OCI-LY1 (cell line): ENCODE results near the gene PKMYT1.

ENCODE experiments used
- H2AFZ ChIP-seq: fragments of 200-600 bp; sonication (generic), shearing (Covaris generic); 2 replicates; pipeline ENCODE4 v1.6.0; 2014; ENCODE audit warnings: antibody characterized with exemption, mild to moderate bottlenecking, low read length
- H3F3A ChIP-seq: fragments of 200-600 bp; sonication (generic), shearing (Covaris generic); 2 replicates; pipeline ENCODE4 v1.6.0; 2014; ENCODE audit warnings: mild to moderate bottlenecking, antibody characterized with exemption, low read length, moderate library complexity; ENCODE audit not compliant: insufficient read depth
- H3K27ac ChIP-seq: fragments of 200-600 bp; sonication (generic); 2 replicates; pipeline ENCODE4 v1.5.1; 2014; ENCODE audit warnings: low read length, mixed run types, mild to moderate bottlenecking, low read depth; ENCODE audit not compliant: poor library complexity, severe bottlenecking
- H3K27me3 ChIP-seq: fragments of 200-600 bp; sonication (generic); 2 replicates; pipeline ENCODE4 v1.6.0; 2014; ENCODE audit warnings: antibody characterized with exemption, mild to moderate bottlenecking, low read length, moderate library complexity; ENCODE audit not compliant: insufficient read depth
- H3K36me3 ChIP-seq: fragments of 200-600 bp; sonication (generic); 2 replicates; pipeline ENCODE4 v1.6.1; 2014; ENCODE audit warnings: mild to moderate bottlenecking, antibody characterized with exemption, low read length, moderate library complexity, mixed read lengths; ENCODE audit not compliant: insufficient read depth
- H3K4me1 ChIP-seq: fragments of 200-600 bp; sonication (generic); 2 replicates; pipeline ENCODE4 v1.5.1; 2014; ENCODE audit warnings: mild to moderate bottlenecking, low read length, moderate library complexity; ENCODE audit not compliant: insufficient read depth, severe bottlenecking
- H3K4me2 ChIP-seq: fragments of 200-600 bp; sonication (generic), shearing (Covaris generic); 2 replicates; pipeline ENCODE4 v1.6.1; 2014; ENCODE audit warnings: low read length
- H3K4me3 ChIP-seq: fragments of 200-600 bp; sonication (generic); 2 replicates; pipeline ENCODE4 v1.5.1; 2014; ENCODE audit warnings: low read length, low read depth, mild to moderate bottlenecking, mixed read lengths; ENCODE audit not compliant: poor library complexity, severe bottlenecking
- H3K79me2 ChIP-seq: fragments of 200-600 bp; shearing (Covaris generic); 2 replicates; pipeline ENCODE4 v1.6.1; 2016; ENCODE audit warnings: mixed run types, low read length, mixed read lengths; ENCODE audit not compliant: insufficient read depth
- H3K9ac ChIP-seq: fragments of 200-600 bp; sonication (generic), shearing (Covaris generic); 2 replicates; pipeline ENCODE4 v1.6.1; 2014; ENCODE audit warnings: mild to moderate bottlenecking, low read length, mixed read lengths
- H3K9me2 ChIP-seq: fragments of 200-600 bp; sonication (generic), shearing (Covaris generic); 2 replicates; pipeline ENCODE4 v1.6.1; 2014; ENCODE audit warnings: low read depth, mild to moderate bottlenecking, low read length, mixed read lengths
- H3K9me3 ChIP-seq: fragments of 200-600 bp; shearing (Covaris generic); 2 replicates; pipeline ENCODE4 v1.6.1; 2014; ENCODE audit warnings: low read length, mixed read lengths
- H4K20me1 ChIP-seq: fragments of 200-600 bp; sonication (generic), shearing (Covaris generic); 2 replicates; pipeline ENCODE4 v1.6.0; 2016; ENCODE audit warnings: mild to moderate bottlenecking, low read length; ENCODE audit not compliant: insufficient read depth
- EZH2 ChIP-seq: fragments of 200-600 bp; sonication (generic), shearing (Covaris generic); IDR thresholded peaks from 2 replicates; pipeline ENCODE4 v1.8.0; 2017; ENCODE audit warnings: borderline replicate concordance, mixed run types, mild to moderate bottlenecking, antibody characterized with exemption, low read length, moderate library complexity, mixed read lengths
- TF ChIP-seq, protein P1 (sequence below): fragments of 200-600 bp; sonication (generic), shearing (Covaris generic); IDR thresholded peaks from 2 replicates; pipeline ENCODE4 v1.5.1; 2017; ENCODE audit warnings: mild to moderate bottlenecking, antibody characterized with exemption, low read length, moderate library complexity, mixed read lengths

Gene PKMYT1

DNA sequence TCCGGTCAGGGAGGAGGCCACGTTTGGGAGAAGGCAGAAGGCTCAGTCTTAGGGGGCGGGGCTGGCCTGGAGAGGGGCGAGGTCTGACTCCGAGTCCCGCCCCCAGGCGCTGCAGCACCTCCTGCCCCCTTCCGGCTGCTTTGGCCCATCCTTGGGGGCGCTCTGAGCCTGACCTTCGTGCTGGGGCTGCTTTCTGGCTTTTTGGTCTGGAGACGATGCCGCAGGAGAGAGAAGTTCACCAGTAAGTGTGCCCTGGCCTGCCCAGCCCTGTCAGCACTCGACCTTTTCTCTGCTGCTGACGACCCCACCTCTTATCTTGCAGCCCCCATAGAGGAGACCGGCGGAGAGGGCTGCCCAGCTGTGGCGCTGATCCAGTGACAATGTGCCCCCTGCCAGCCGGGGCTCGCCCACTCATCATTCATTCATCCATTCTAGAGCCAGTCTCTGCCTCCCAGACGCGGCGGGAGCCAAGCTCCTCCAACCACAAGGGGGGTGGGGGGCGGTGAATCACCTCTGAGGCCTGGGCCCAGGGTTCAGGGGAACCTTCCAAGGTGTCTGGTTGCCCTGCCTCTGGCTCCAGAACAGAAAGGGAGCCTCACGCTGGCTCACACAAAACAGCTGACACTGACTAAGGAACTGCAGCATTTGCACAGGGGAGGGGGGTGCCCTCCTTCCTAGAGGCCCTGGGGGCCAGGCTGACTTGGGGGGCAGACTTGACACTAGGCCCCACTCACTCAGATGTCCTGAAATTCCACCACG lies 41.4 kb upstream of the PKMYT1 start:
- Histone ChIP-seq H3K27ac (peak overlapping the region; percentile 55), H4K20me1 (no peaks in the 10 kb centered on the region), H2AFZ (no peak overlapping the region), H3F3A (no peaks in the 10 kb centered on the region), H3K4me3 (peak overlapping the region; percentile 67), H3K9me2 (no peaks in the 10 kb centered on the region), H3K36me3 (peaks cover 4% of the 10 kb centered on the region), H3K27me3 (peaks cover 4% of the 10 kb centered on the region; the same call in 1 of the 2 replicates), H3K9me3 (no peaks in the 10 kb centered on the region), H3K4me2 (peak overlapping the region; percentile 97), H3K9ac (peak overlapping the region; percentile 60; the same call in 1 of the 2 replicates), H3K79me2 (no peaks in the 10 kb centered on the region), H3K4me1 (peaks cover 44% of the 10 kb centered on the region)
- no peak for TF ChIP-seq EZH2
- TF ChIP-seq, protein P1, sequence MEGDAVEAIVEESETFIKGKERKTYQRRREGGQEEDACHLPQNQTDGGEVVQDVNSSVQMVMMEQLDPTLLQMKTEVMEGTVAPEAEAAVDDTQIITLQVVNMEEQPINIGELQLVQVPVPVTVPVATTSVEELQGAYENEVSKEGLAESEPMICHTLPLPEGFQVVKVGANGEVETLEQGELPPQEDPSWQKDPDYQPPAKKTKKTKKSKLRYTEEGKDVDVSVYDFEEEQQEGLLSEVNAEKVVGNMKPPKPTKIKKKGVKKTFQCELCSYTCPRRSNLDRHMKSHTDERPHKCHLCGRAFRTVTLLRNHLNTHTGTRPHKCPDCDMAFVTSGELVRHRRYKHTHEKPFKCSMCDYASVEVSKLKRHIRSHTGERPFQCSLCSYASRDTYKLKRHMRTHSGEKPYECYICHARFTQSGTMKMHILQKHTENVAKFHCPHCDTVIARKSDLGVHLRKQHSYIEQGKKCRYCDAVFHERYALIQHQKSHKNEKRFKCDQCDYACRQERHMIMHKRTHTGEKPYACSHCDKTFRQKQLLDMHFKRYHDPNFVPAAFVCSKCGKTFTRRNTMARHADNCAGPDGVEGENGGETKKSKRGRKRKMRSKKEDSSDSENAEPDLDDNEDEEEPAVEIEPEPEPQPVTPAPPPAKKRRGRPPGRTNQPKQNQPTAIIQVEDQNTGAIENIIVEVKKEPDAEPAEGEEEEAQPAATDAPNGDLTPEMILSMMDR, result peak; percentile 58

DNA sequence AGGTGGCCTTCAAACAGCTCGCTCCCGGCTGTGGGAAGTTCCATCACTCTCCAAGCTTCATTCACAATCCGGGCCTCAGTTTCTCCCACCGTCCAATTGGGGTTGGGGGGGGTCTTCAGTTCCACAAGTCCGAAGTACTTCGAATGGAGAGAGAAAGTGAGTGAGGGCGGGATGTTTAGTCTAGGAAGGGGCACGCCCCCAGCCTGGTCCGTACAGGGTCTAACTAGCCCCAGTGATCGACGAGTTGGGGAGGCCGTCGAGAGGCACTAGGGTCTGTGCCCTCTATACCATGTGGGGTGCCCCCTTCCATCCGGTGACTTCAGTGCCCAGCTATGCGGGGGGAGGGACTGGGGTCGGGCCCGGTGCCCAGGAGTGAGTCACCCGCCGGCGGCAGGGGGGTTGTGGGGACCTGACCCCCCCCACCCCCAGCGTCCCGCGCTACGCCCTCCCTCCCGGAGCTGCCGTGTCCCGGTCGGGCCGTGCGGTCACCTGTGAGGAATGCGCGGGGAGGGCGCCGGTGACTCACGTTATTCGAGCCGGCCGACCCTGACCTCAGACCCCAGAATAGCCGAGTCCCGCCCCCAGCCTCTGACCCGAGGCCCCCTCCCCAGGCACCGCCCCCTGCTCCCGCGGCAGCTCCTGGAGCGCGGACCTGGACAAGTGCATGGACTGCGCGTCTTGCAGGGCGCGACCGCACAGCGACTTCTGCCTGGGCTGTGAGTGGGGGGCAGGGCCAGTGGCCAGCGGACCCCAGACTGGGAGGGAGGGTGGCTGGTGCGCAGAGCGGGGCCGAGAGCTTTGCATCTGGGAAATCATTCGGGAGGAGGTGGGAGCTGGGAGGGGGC lies 40.6 kb upstream of the PKMYT1 start:
- no peaks in the 10 kb centered on the region for H3K9me3 ChIP-seq
- H3F3A ChIP-seq, result no peaks in the 10 kb centered on the region
- no peak for TF ChIP-seq EZH2
- TF ChIP-seq, protein P1, result no peak
- H3K4me1 ChIP-seq, result peaks cover 44% of the 10 kb centered on the region
- H3K79me2 ChIP-seq, result no peaks in the 10 kb centered on the region
- peak overlapping the region; percentile 60 for H3K9ac ChIP-seq
- H2AFZ ChIP-seq, result no peak overlapping the region
- H3K27me3 ChIP-seq, result peaks cover 4% of the 10 kb centered on the region; the same call in 1 of the 2 replicates
- H3K36me3 ChIP-seq, result no peaks in the 10 kb centered on the region
- H4K20me1 ChIP-seq, result no peaks in the 10 kb centered on the region
- no peaks in the 10 kb centered on the region for H3K9me2 ChIP-seq
- H3K4me3 ChIP-seq, result peak overlapping the region; percentile 67
- H3K27ac ChIP-seq, result no peak overlapping the region
- H3K4me2 ChIP-seq, result peak overlapping the region; percentile 97

DNA sequence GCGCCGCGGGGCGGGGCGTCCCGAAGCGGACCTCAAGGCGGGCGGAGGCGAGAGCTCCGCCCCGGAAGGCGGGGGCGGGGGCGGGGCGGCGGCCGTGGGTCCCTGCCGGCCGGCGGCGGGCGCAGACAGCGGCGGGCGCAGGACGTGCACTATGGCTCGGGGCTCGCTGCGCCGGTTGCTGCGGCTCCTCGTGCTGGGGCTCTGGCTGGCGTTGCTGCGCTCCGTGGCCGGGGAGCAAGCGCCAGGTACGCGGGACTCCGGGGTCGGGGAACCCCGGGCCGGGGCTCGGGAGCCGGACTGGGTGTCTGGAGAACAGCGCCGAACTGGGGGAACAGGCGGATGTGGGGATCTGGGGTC lies 40.0 kb upstream of the PKMYT1 start, which contains the start of gene TNFRSF12A:
TSS of gene TNFRSF12A (plus strand) at position 122 of the 357 bp plus-strand sequence. CDS start at position 152, 30 bp downstream.
- Histone ChIP-seq H3F3A (no peaks in the 10 kb centered on the region), H3K27ac (no peak within 1 kb of the TSS), H3K79me2 (no peaks in the 10 kb centered on the region), H3K9ac (peak within 1 kb of the TSS; percentile 60), H2AFZ (no peak within 1 kb of the TSS), H3K9me2 (no peaks in the 10 kb centered on the region), H3K4me3 (peak within 1 kb of the TSS; percentile 67), H3K36me3 (no peaks in the 10 kb centered on the region), H3K27me3 (peaks cover 4% of the 10 kb centered on the region; the same call in 1 of the 2 replicates), H3K4me2 (peak within 1 kb of the TSS; percentile 97), H3K9me3 (no peaks in the 10 kb centered on the region), H4K20me1 (no peaks in the 10 kb centered on the region), H3K4me1 (peaks cover 44% of the 10 kb centered on the region)
- no peak for TF ChIP-seq EZH2
- TF ChIP-seq, protein P1, result no peak
